Kidney epithelial cell (primary cell): ENCODE results near the gene SEC14L1. TPM values are rescaled to one million over a fixed set of nuclear protein-coding genes. Genes with fewer than 3 reads are reported as not detected.

Experiments used
- DNase-seq: peaks from one replicate; pipeline ENCODE4 v3.0.0-alpha.2; 2010; ENCODE audit warnings: low read depth
- H3K27me3 ChIP-seq: 2 replicates; pipeline ENCODE4 v1.6.0; 2011; ENCODE audit warnings: low read length; ENCODE audit not compliant: control insufficient read depth, insufficient read depth
- H3K36me3 ChIP-seq: 2 replicates; pipeline ENCODE4 v1.5.1; 2011; ENCODE audit warnings: low read length; ENCODE audit not compliant: control insufficient read depth, insufficient read depth
- H3K4me3 ChIP-seq: 2 replicates; pipeline ENCODE4 v1.5.1; 2011; ENCODE audit warnings: low read depth, mild to moderate bottlenecking, control low read depth, low read length
- CTCF ChIP-seq: IDR thresholded peaks from 2 replicates; pipeline ENCODE4 v1.5.1; 2011; ENCODE audit warnings: mild to moderate bottlenecking, moderate library complexity, low read length, control low read depth, inconsistent platforms; ENCODE audit not compliant: insufficient read depth, poor library complexity, severe bottlenecking
- total RNA-seq: library from RNA; depleted of rRNA; stranded (reverse); fragments of >200 nt; gene quantifications from 2 replicates; pipeline ENCODE4 v1.2.3, GENCODE V29; 2015

Gene SEC14L1
- total RNA-seq, 1 donor from 2014 or later = 41.6 TPM

GRCh38 chr17:77245162-77245926 lies 104.6 kb downstream of the SEC14L1 start:
- no peak for DNase-seq
- Histone ChIP-seq H3K4me3 (no peak overlapping the region), H3K27me3 (no peaks in the 10 kb centered on the region), H3K36me3 (no peaks in the 10 kb centered on the region)
- no peak for TF ChIP-seq CTCF

- no peak for DNase-seq
- Histone ChIP-seq H3K27me3 (no peaks in the 10 kb centered on the region), H3K36me3 (no peaks in the 10 kb centered on the region), H3K4me3 (peak overlapping the region; percentile 43)
- no peak for TF ChIP-seq CTCF
Measured at GRCh38 chr17:77246110-77247047, 105.6 kb downstream of the SEC14L1 start.

- no peaks in the 10 kb centered on the region for H3K27me3 ChIP-seq
- H3K4me3 ChIP-seq = peak overlapping the region; percentile 43
- TF ChIP-seq CTCF = peak; percentile 80
- H3K36me3 ChIP-seq = no peaks in the 10 kb centered on the region
- DNase-seq = no peak
Measured at GRCh38 chr17:77247048-77247541, 106.3 kb downstream of the SEC14L1 start.

- Histone ChIP-seq H3K27me3 (no peaks in the 10 kb centered on the region), H3K36me3 (no peaks in the 10 kb centered on the region), H3K4me3 (no peak overlapping the region)
- DNase-seq = no peak
- no peak for TF ChIP-seq CTCF
Measured at GRCh38 chr17:77247609-77248008, 106.8 kb downstream of the SEC14L1 start.

- Histone ChIP-seq H3K36me3 (no peaks in the 10 kb centered on the region), H3K27me3 (no peaks in the 10 kb centered on the region), H3K4me3 (no peak overlapping the region)
- TF ChIP-seq CTCF = no peak
- no peak for DNase-seq
Measured at GRCh38 chr17:77248216-77249114, 107.7 kb downstream of the SEC14L1 start.
